HepG2 (cell line): ENCODE data around the gene DOCK4. TPM values are rescaled to one million over a fixed set of nuclear protein-coding genes. Genes with fewer than 3 reads are reported as not detected.

Source experiments
- ATAC-seq: fragments of 200-7000 bp; cut with Tn5 transposase; 3 replicates; pipeline ENCODE4 v1.9.1; 2020; ENCODE audit warnings: mild to moderate bottlenecking, moderate library complexity
- BruUV-seq: library from RNA; stranded (reverse); fragments of 400-500 nt; replicated peaks from 2 replicates; lab custom pipeline; 2021; lab: Mats Ljungman, UMichigan
- CTCF ChIA-PET: fragments of 300-600 bp; formaldehyde crosslinking; extraction: SDS; loops from one replicate; lab custom pipeline; 2021; ENCODE audit warnings: low total read pairs, inconsistent platforms, low intra/inter-chr PET ratio; lab: Yijun Ruan, JAX
- POLR2A ChIA-PET: fragments of 350-600 bp; sonication (Branson Sonifier 250); formaldehyde crosslinking; loops from one replicate; lab custom pipeline; 2020; ENCODE audit warnings: antibody characterized with exemption, inconsistent platforms; lab: Yijun Ruan, JAX
- DNase-seq: peaks from one replicate; pipeline ENCODE4 v3.0.0-alpha.2; 2015; ENCODE audit warnings: low spot score
- FAIRE-seq: peaks from 3 replicates; lab custom pipeline; 2011; peaks lifted over from hg19 to GRCh38; lab: Jason Lieb, UNC
- H2AFZ ChIP-seq: one replicate; pipeline ENCODE4 v1.6.1; 2011; ENCODE audit warnings: low read length, inconsistent platforms
- H3K27ac ChIP-seq: fragments of 300-600 bp; 3 replicates; pipeline ENCODE4 v1.8.0; 2011; ENCODE audit warnings: mixed run types, mild to moderate bottlenecking, mixed read lengths, low read length, inconsistent platforms; ENCODE audit not compliant: insufficient read depth; ENCODE audit errors: extremely low read length
- H3K27me3 ChIP-seq, 2 experiments: fragments of 200-600 bp in 1 of 2; 2 replicates in 1 of 2; 3 replicates in 1 of 2; pipeline versions ENCODE4 v1.6.0 to v1.8.0; 2011; ENCODE audit warnings: low read length in 2 of 2, mild to moderate bottlenecking in 2 of 2, moderate library complexity in 2 of 2, inconsistent platforms in 1 of 2; ENCODE audit not compliant: insufficient read depth in 2 of 2, control insufficient read depth in 1 of 2
- H3K36me3 ChIP-seq, 2 experiments: fragments of 200-600 bp in 1 of 2; replicated peaks in 1 of 2; 2 replicates in 1 of 2; 3 replicates in 1 of 2; pipeline versions ENCODE4 v1.5.1 to v1.8.0; 2011; ENCODE audit warnings: low read length in 2 of 2, inconsistent platforms in 1 of 2; ENCODE audit not compliant: insufficient read depth in 2 of 2, control insufficient read depth in 1 of 2
- H3K4me1 ChIP-seq: 2 replicates; pipeline ENCODE4 v1.5.1; 2012; ENCODE audit warnings: low read length, inconsistent platforms; ENCODE audit not compliant: insufficient read depth
- H3K4me2 ChIP-seq: 2 replicates; pipeline ENCODE4 v1.6.0; 2011; ENCODE audit warnings: low read depth, low read length, inconsistent platforms
- H3K4me3 ChIP-seq, 3 experiments: fragments of 200-600 bp in 1 of 3; sonication (generic), shearing (Covaris generic) in 1 of 3; replicated peaks in 1 of 3; 2 replicates each; pipeline ENCODE4 v1.5.1; 2011 to 2016; ENCODE audit warnings: low read length in 3 of 3, inconsistent platforms in 2 of 3, low read depth in 2 of 3, mild to moderate bottlenecking in 2 of 3, control low read depth in 1 of 3, mixed read lengths in 1 of 3; ENCODE audit not compliant: insufficient read depth in 1 of 3
- H3K79me2 ChIP-seq: one replicate; pipeline ENCODE4 v1.6.1; 2011; ENCODE audit warnings: low read length, inconsistent platforms; ENCODE audit not compliant: insufficient read depth
- H3K9ac ChIP-seq: 2 replicates; pipeline ENCODE4 v1.6.0; 2011; ENCODE audit warnings: mild to moderate bottlenecking, low read depth, low read length, inconsistent platforms; ENCODE audit not compliant: insufficient read depth
- H3K9me3 ChIP-seq: 2 replicates; pipeline ENCODE4 v1.5.1; 2012; ENCODE audit warnings: mild to moderate bottlenecking, low read length
- H4K20me1 ChIP-seq: 2 replicates; pipeline ENCODE4 v1.6.0; 2011; ENCODE audit warnings: inconsistent platforms, mild to moderate bottlenecking, low read length, moderate library complexity; ENCODE audit not compliant: insufficient read depth
- ATF4 ChIP-seq, 2 experiments: fragments of 450-650 bp in 1 of 2; sonication (generic) in 1 of 2; formaldehyde crosslinking; IDR thresholded peaks; 2 replicates each; pipeline versions ENCODE4 v1.5.0 to v1.8.0; 2020 to 2022; ENCODE audit warnings: mild to moderate bottlenecking in 1 of 2, missing genetic modification reagents in 1 of 2
- ZNF12 ChIP-seq: sonication (generic); formaldehyde crosslinking; IDR thresholded peaks from 2 replicates; pipeline ENCODE4 v1.5.0; 2020; ENCODE audit warnings: missing genetic modification reagents
- ZNF207 ChIP-seq: fragments of 450-650 bp; IDR thresholded peaks from 2 replicates; pipeline ENCODE4 v1.6.1; 2016; ENCODE audit warnings: antibody characterized with exemption, borderline replicate concordance
- ZNF326 ChIP-seq: sonication (generic); formaldehyde crosslinking; IDR thresholded peaks from 2 replicates; pipeline ENCODE4 v1.4.0; 2020; ENCODE audit warnings: missing genetic modification reagents, borderline replicate concordance
- WGBS: methylation state at CpG from one replicate; pipeline ENCODE4 v1.1.6; 2017; ENCODE audit warnings: low lambda C conversion rate; 5-methylcytosine and 5-hydroxymethylcytosine counted together
- in situ Hi-C: cut with HindIII; loops from 2 replicates; pipeline ENCODE4 v1.10.0; 2017; ENCODE audit warnings: low pct_unique_long_range_greater_than_20kb; ENCODE audit not compliant: extremely low pct_ligation_motif_present
- intact Hi-C: fragments of 100-400 bp; cut with micrococcal nuclease; formaldehyde crosslinking; loops from one replicate; pipeline ENCODE4 v1.10.0; 2022; ENCODE audit not compliant: unreplicated experiment
- polyA plus RNA-seq, 8 experiments: library from polyadenylated mRNA; depleted of rRNA in 3 of 8; stranded (reverse) in 7 of 8; unstranded in 1 of 8; fragments of >200 nt; fragmentation: Illumina TruSeq in 4 of 8; extraction: Trizol in 4 of 8; gene quantifications; 2 replicates each; pipeline versions ENCODE4 v1.2.1 to v1.2.3, GENCODE V29; 2011 to 2016; ENCODE audit warnings: low read depth in 4 of 8, missing spikeins in 1 of 8, mixed read lengths in 1 of 8; ENCODE audit not compliant: insufficient read depth in 1 of 8
- total RNA-seq, 5 experiments: library from RNA; depleted of rRNA; stranded (reverse); fragments of >200 nt; fragmentation: Illumina TruSeq; extraction: Trizol; gene quantifications; 2 replicates each; pipeline ENCODE4 v1.2.3, GENCODE V29; 2016; ENCODE audit warnings: low read depth in 1 of 5

The DOCK4 gene
- total and polyA plus RNA-seq, 2 of the 13 experiments (the other 11 are each of a cell fraction or from before 2014, with no cell fraction given), result 13.5 to 17.4 TPM

GRCh38 chr7:112065758-112066157 is 140.4 kb downstream of the DOCK4 start:
- BruUV-seq, result no TSS peak
- Histone ChIP-seq H3K27me3 (no peaks in the 10 kb centered on the region), H3K36me3 (no peaks in the 10 kb centered on the region), H3K79me2 (peaks cover 5% of the 10 kb centered on the region), H3K4me1 (peaks cover 41% of the 10 kb centered on the region), H3K4me3 (no peak overlapping the region), H2AFZ (no peak overlapping the region), H3K27ac (no peak overlapping the region), H3K9ac (no peak overlapping the region), H3K9me3 (no peaks in the 10 kb centered on the region), H3K4me2 (no peak overlapping the region), H4K20me1 (no peaks in the 10 kb centered on the region)
- POLR2A ChIA-PET, result no interaction called here
- DNase-seq, result no peak
- intact Hi-C loops, result loop anchor here (5.0 kb wide), 1 partner anchor 142 kb away; the partner anchor contains the start of genes DOCK4 and ZNF277
- in situ Hi-C loops, result no loop called here
- no peak for ATAC-seq
- no peak for TF ChIP-seq ZNF207
- no CpG with 5 or more reads among the region's 1 CpG for WGBS
- CTCF ChIA-PET, result no interaction called here
- FAIRE-seq, result no peak

- H3K4me3 ChIP-seq, result no peak overlapping the region
- 91% methylated on average over 5 of the region's 5 CpGs for WGBS
- H4K20me1 ChIP-seq, result no peaks in the 10 kb centered on the region
- TF ChIP-seq ZNF326 (CRISPR knock-in tag) (no peak), ZNF12 (CRISPR knock-in tag) (peak; percentile 81; the same call in 1 of the 2 replicates), ATF4 (CRISPR knock-in tag; IDR thresholded peaks at IDR 0.05) (peak in 1 of 2 experiments; percentile 69; a peak in 2 of 4 replicates)
- FAIRE-seq (no peak), ATAC-seq (no peak), DNase-seq (no peak)
- peaks cover 5% of the 10 kb centered on the region for H3K79me2 ChIP-seq
- no TSS peak for BruUV-seq
- no peak overlapping the region for H3K27ac ChIP-seq
- no peaks in the 10 kb centered on the region for H3K36me3 ChIP-seq
- no peak overlapping the region for H3K4me2 ChIP-seq
- no peaks in the 10 kb centered on the region for H3K27me3 ChIP-seq
- ChIA-PET CTCF (no interaction called here), POLR2A (no interaction called here)
- intact Hi-C loops, result loop anchor here (5.0 kb wide), 1 partner anchor 142 kb away; the partner anchor contains the start of genes DOCK4 and ZNF277
- no peaks in the 10 kb centered on the region for H3K9me3 ChIP-seq
- no peak overlapping the region for H2AFZ ChIP-seq
- no peak overlapping the region for H3K9ac ChIP-seq
- H3K4me1 ChIP-seq, result peaks cover 46% of the 10 kb centered on the region
- in situ Hi-C loops, result no loop called here
Measured at GRCh38 chr7:112064627-112065385, 141.4 kb downstream of the DOCK4 start.
